Prostate gland (tissue), 2 donors: ENCODE data around the gene MAGI2. TPM values are rescaled to one million over a fixed set of nuclear protein-coding genes. Genes with fewer than 3 reads are reported as not detected.

Source experiments
- DNase-seq: peaks from one replicate; pipeline ENCODE4 v3.0.0-alpha.2; 2019; ENCODE audit warnings: low spot score
- H3K27ac ChIP-seq, 2 donors: fragments of 200-600 bp; sonication (generic); 2 replicates each; pipeline ENCODE4 v1.5.1; 2017 to 2019
- H3K27me3 ChIP-seq: fragments of 200-600 bp; sonication (generic); replicated peaks from 2 replicates; pipeline ENCODE4 v1.5.1; 2019; ENCODE audit not compliant: insufficient read depth
- H3K36me3 ChIP-seq, 2 donors: fragments of 200-600 bp; sonication (generic); 1 replicate in 1 of 2; 2 replicates in 1 of 2; pipeline versions ENCODE4 v1.5.1 to v1.8.1; 2017 to 2019
- H3K4me1 ChIP-seq: fragments of 200-600 bp; sonication (generic); replicated peaks from 2 replicates; pipeline ENCODE4 v1.5.1; 2019
- H3K4me3 ChIP-seq, 2 donors: fragments of 200-600 bp; sonication (generic); 2 replicates each; pipeline ENCODE4 v1.5.1; 2017 to 2019
- H3K9me3 ChIP-seq: fragments of 200-600 bp; sonication (generic); 2 replicates; pipeline ENCODE4 v1.5.1; 2017
- CTCF ChIP-seq, 4 experiments: fragments of 200-600 bp in 2 of 4; fragments of 450-650 bp in 2 of 4; sonication (generic) in 2 of 4; IDR thresholded peaks; 1 replicate in 3 of 4; 2 replicates in 1 of 4; pipeline ENCODE4 v1.5.1; 2016 to 2019; ENCODE audit warnings: antibody characterized with exemption in 4 of 4, mild to moderate bottlenecking in 2 of 4, moderate library complexity in 2 of 4
- POLR2A ChIP-seq: fragments of 450-650 bp; IDR thresholded peaks from one replicate; pipeline ENCODE4 v1.6.1; 2016; ENCODE audit warnings: antibody characterized with exemption, mild to moderate bottlenecking
- POLR2AphosphoS5 ChIP-seq: sonication (generic); formaldehyde crosslinking; IDR thresholded peaks from one replicate; pipeline ENCODE4 v1.6.1; 2017; ENCODE audit warnings: antibody characterized with exemption
- WGBS: methylation state at CpG from one replicate; pipeline ENCODE4 v1.1.5; 2018; 5-methylcytosine and 5-hydroxymethylcytosine counted together
- intact Hi-C: fragments of 100-400 bp; cut with DNase I; formaldehyde crosslinking; loops from one replicate; pipeline ENCODE4 v1.14.2; 2022
- total RNA-seq, 2 donors: library from RNA; depleted of rRNA; stranded (reverse); fragments of >200 nt; gene quantifications; one replicate each; pipeline ENCODE4 v1.1.0, GENCODE V29; 2016

MAGI2 gene
- total RNA-seq, 2 donors from 2014 or later, result 27.1 to 31.3 TPM

DNA sequence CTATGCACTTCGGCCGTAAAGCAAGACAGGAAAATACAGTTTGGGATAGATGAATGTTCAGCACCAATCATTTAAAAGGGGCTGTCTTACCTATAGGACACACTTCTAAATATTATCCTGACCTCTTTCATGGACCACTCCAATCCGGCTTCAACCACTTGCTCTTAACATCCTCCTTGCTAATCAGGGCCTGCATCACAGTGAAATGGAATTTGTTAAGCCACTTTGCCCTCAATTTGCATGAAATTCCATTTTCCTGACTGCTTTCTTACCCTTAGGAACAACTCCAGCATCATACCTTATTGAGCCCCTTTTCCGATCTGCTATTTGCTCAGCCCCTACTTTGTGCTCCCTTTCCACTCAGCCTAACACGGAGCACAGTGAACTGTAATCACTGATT, 987.6 kb downstream of the MAGI2 start:
- Histone ChIP-seq H3K4me1 (no peaks in the 10 kb centered on the region), H3K36me3 (no peaks in the 10 kb centered on the region), H3K4me3 (no peak overlapping the region), H3K9me3 (no peaks in the 10 kb centered on the region), H3K27me3 (no peaks in the 10 kb centered on the region), H3K27ac (no peak overlapping the region)
- intact Hi-C loops, result no loop called here
- 77% methylated on average over 5 of the region's 5 CpGs for WGBS
- no peak for TF ChIP-seq POLR2AphosphoS5
- no peak for TF ChIP-seq CTCF (IDR thresholded peaks at IDR 0.05)
- no peak for DNase-seq

- Histone ChIP-seq H3K27me3 (no peaks in the 10 kb centered on the region), H3K4me3 (no peak overlapping the region), H3K9me3 (no peaks in the 10 kb centered on the region), H3K27ac (no peak overlapping the region), H3K36me3 (no peaks in the 10 kb centered on the region), H3K4me1 (no peaks in the 10 kb centered on the region)
- intact Hi-C loops, result no loop called here
- TF ChIP-seq CTCF (IDR thresholded peaks at IDR 0.05) (no peak), POLR2AphosphoS5 (no peak), POLR2A (no peak)
- DNase-seq, result no peak
- 92% methylated on average over 3 of the region's 3 CpGs for WGBS
Observed at GRCh38 chr7:78463039-78463438, 990.4 kb downstream of the MAGI2 start.

DNA sequence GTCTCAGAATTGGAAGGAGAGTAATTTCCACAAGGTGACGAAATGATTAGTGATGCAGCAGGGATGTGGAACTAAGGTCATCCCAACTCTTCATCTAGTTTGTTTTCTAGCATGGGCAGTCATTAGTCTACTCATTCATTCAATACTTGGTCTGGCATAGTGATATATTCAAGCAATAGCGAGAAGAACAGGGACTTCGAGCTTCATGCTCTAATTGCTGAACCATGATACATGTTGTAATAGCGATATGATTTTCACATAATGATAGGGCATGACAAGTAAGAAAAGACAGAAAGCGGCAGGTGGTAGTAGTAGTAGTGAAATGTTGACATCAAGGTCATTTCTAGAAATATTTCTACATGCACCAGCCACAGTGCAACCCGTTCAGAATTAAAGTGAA, 1002.8 kb downstream of the MAGI2 start:
- Histone ChIP-seq H3K4me1 (no peaks in the 10 kb centered on the region), H3K9me3 (no peaks in the 10 kb centered on the region), H3K27ac (no peak overlapping the region), H3K4me3 (no peak overlapping the region), H3K27me3 (no peaks in the 10 kb centered on the region), H3K36me3 (no peaks in the 10 kb centered on the region)
- intact Hi-C loops, result no loop called here
- TF ChIP-seq POLR2A (no peak), CTCF (IDR thresholded peaks at IDR 0.05) (no peak), POLR2AphosphoS5 (no peak)
- no peak for DNase-seq
- WGBS, result 74% methylated on average over 6 of the region's 6 CpGs

DNA sequence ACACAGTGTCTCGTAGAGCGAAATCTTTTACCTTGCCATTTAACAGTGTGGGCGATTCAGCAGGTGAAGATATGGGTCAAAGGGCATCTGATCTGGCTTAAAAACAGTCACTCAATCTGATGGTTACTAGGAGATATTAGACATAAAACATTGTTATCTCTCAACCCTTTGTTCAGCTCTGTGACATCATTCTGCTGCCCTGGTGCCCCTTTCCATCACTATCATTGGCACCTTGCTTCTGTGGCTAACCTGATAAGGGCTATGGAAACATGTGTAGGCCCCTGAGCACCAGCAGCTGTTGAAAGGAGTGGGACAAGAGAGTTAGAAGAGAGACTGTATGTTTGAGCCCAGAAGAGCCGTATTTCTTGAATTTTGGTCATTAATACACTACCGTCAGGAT, 1004.6 kb downstream of the MAGI2 start:
- WGBS, result 87% methylated on average over 5 of the region's 5 CpGs
- H3K36me3 ChIP-seq, result no peaks in the 10 kb centered on the region
- H3K27me3 ChIP-seq, result no peaks in the 10 kb centered on the region
- H3K4me1 ChIP-seq, result no peaks in the 10 kb centered on the region
- no peaks in the 10 kb centered on the region for H3K9me3 ChIP-seq
- DNase-seq, result no peak
- TF ChIP-seq CTCF (IDR thresholded peaks at IDR 0.05) (no peak), POLR2A (no peak), POLR2AphosphoS5 (no peak)
- H3K27ac ChIP-seq, result no peak overlapping the region
- intact Hi-C loops, result no loop called here
- no peak overlapping the region for H3K4me3 ChIP-seq

GRCh38 chr7:78444267-78444666, 1009.2 kb downstream of the MAGI2 start:
- H3K27me3 ChIP-seq, result no peaks in the 10 kb centered on the region
- DNase-seq, result no peak
- no peak overlapping the region for H3K4me3 ChIP-seq
- intact Hi-C loops, result no loop called here
- no peaks in the 10 kb centered on the region for H3K9me3 ChIP-seq
- no peaks in the 10 kb centered on the region for H3K4me1 ChIP-seq
- 88% methylated on average over 2 of the region's 2 CpGs for WGBS
- H3K27ac ChIP-seq, result no peak overlapping the region
- no peaks in the 10 kb centered on the region for H3K36me3 ChIP-seq
- TF ChIP-seq POLR2A (no peak), POLR2AphosphoS5 (no peak), CTCF (IDR thresholded peaks at IDR 0.05) (no peak)
